GM12878 (cell line): Measurements from ENCODE around the gene TBXAS1. TPM values are rescaled to one million over a fixed set of nuclear protein-coding genes. Genes with fewer than 3 reads are reported as not detected.
A peak's percentile ranks its signal among the peaks of the same experiment; 100 is the strongest.

Source experiments
- ATF2 ChIP-seq: IDR thresholded peaks from 2 replicates; pipeline ENCODE4 v1.6.1; 2012; ENCODE audit warnings: low read length, inconsistent platforms
- CEBPZ ChIP-seq: fragments of 150-350 bp; IDR thresholded peaks from 2 replicates; pipeline ENCODE4 v1.6.1; 2016; ENCODE audit warnings: low read depth, low read length
- CHD1 ChIP-seq: IDR thresholded peaks from 2 replicates; pipeline ENCODE4 v1.6.1; 2012; ENCODE audit warnings: low read depth, low read length, improper control_type of control experiment
- EED ChIP-seq: sonication (generic); IDR thresholded peaks from 2 replicates; pipeline ENCODE4 v1.6.1; 2016; ENCODE audit warnings: antibody characterized with exemption, low read depth
- EP300 ChIP-seq, 2 experiments: fragments of 150-350 bp in 1 of 2; IDR thresholded peaks; 2 replicates each; pipeline ENCODE4 v1.6.1; 2011 to 2012; ENCODE audit warnings: low read depth in 2 of 2, low read length in 2 of 2, borderline replicate concordance in 1 of 2, improper control_type of control experiment in 1 of 2, inconsistent platforms in 1 of 2; ENCODE audit not compliant: control insufficient read depth in 1 of 2
- ETV6 ChIP-seq, 2 experiments: fragments of 450-650 bp in 1 of 2; IDR thresholded peaks in 1 of 2; conservative IDR thresholded peaks in 1 of 2; 2 replicates each; pipeline ENCODE4 v1.6.1; 2014; ENCODE audit warnings: antibody characterized with exemption in 1 of 2, borderline replicate concordance in 1 of 2, low read depth in 1 of 2, mild to moderate bottlenecking in 1 of 2, moderate library complexity in 1 of 2
- GATAD2B ChIP-seq: fragments of 450-650 bp; conservative IDR thresholded peaks from 2 replicates; pipeline ENCODE4 v1.6.1; 2017; ENCODE audit warnings: low read depth, mild to moderate bottlenecking, moderate library complexity
- HDAC2 ChIP-seq: fragments of 200-600 bp; sonication (generic); IDR thresholded peaks from 2 replicates; pipeline ENCODE4 v1.6.1; 2017
- HSF1 ChIP-seq: fragments of 150-350 bp; IDR thresholded peaks from 2 replicates; pipeline ENCODE4 v1.6.1; 2014; ENCODE audit warnings: mild to moderate bottlenecking, low read depth, low read length
- MEF2A ChIP-seq: IDR thresholded peaks from 2 replicates; pipeline ENCODE4 v1.6.1; 2011; ENCODE audit warnings: low read depth, mild to moderate bottlenecking, low read length, moderate library complexity; ENCODE audit not compliant: insufficient read depth
- MTA2 ChIP-seq: fragments of 450-650 bp; IDR thresholded peaks from 2 replicates; pipeline ENCODE4 v1.6.1; 2016; ENCODE audit warnings: low read depth, mild to moderate bottlenecking, moderate library complexity
- MTA3 ChIP-seq: IDR thresholded peaks from 2 replicates; pipeline ENCODE4 v1.6.1; 2012; ENCODE audit warnings: low read length, inconsistent platforms, borderline replicate concordance
- NFXL1 ChIP-seq: fragments of 450-650 bp; IDR thresholded peaks from 2 replicates; pipeline ENCODE4 v1.6.1; 2017; ENCODE audit warnings: antibody characterized with exemption, mild to moderate bottlenecking, borderline replicate concordance
- PKNOX1 ChIP-seq: fragments of 450-650 bp; IDR thresholded peaks from 2 replicates; pipeline ENCODE4 v1.6.1; 2016; ENCODE audit warnings: mild to moderate bottlenecking
- POLR2A ChIP-seq: IDR thresholded peaks from 2 replicates; pipeline ENCODE4 v1.6.1; 2011; ENCODE audit warnings: low read depth, mild to moderate bottlenecking, low read length
- RELA ChIP-seq: fragments of 450-650 bp; IDR thresholded peaks from 2 replicates; pipeline ENCODE4 v1.8.0; 2014; ENCODE audit warnings: borderline replicate concordance; ENCODE audit not compliant: partially characterized antibody
- TBL1XR1 ChIP-seq: IDR thresholded peaks from 2 replicates; pipeline ENCODE4 v1.6.1; 2012; ENCODE audit warnings: low read depth, low read length, improper control_type of control experiment
- TCF3 ChIP-seq: IDR thresholded peaks from 2 replicates; pipeline ENCODE4 v1.6.1; 2012; ENCODE audit warnings: low read depth, mild to moderate bottlenecking, low read length, borderline replicate concordance; ENCODE audit not compliant: insufficient read depth
- USF1 ChIP-seq: IDR thresholded peaks from 2 replicates; pipeline ENCODE4 v1.6.1; 2011; ENCODE audit warnings: borderline replicate concordance, low read depth, mild to moderate bottlenecking, moderate library complexity, mixed read lengths, low read length; ENCODE audit not compliant: insufficient read depth; ENCODE audit errors: extremely low read length
- USF2 ChIP-seq: IDR thresholded peaks from 2 replicates; pipeline ENCODE4 v1.6.1; 2011; ENCODE audit warnings: low read depth, low read length, improper control_type of control experiment, borderline replicate concordance
- ZNF274 ChIP-seq: IDR thresholded peaks from one replicate; pipeline ENCODE4 v1.8.0; 2011; ENCODE audit not compliant: insufficient read length, insufficient read depth
- polyA plus RNA-seq, 11 experiments: library from polyadenylated mRNA; depleted of rRNA in 4 of 11; unstranded in 6 of 11; stranded (reverse) in 5 of 11; fragments of >200 nt; fragmentation: Nextera tagmentation in 4 of 11; fragmentation: Illumina TruSeq in 1 of 11; extraction: Ambion mirVana in 4 of 11; extraction: Trizol in 1 of 11; gene quantifications; 1 replicate in 1 of 11; 2 replicates in 10 of 11; pipeline versions ENCODE4 v1.2.1 to v1.2.3, GENCODE V29; 2011 to 2016; ENCODE audit warnings: inconsistent platforms in 2 of 11, missing spikeins in 2 of 11, low read depth in 1 of 11
- total RNA-seq, 4 experiments: library from RNA; depleted of rRNA in 3 of 4; stranded (reverse); fragments of >200 nt in 3 of 4; fragmentation: Illumina TruSeq in 1 of 4; extraction: Trizol in 1 of 4; gene quantifications; 2 replicates each; pipeline versions ENCODE4 v1.2.1 to v1.2.3, GENCODE V29; 2013 to 2021

The TBXAS1 gene
- total and polyA plus RNA-seq, 10 of the 15 experiments (the other 5 are each of a cell fraction or from before 2014, with no cell fraction given) = 1.5 to 32.7 (median 16.3) TPM

GRCh38 chr7:139798221-139798620 lies 30.8 kb upstream of the TBXAS1 start (continued):
- 0 out of 2 replicates have a peak, but pooled peaks have one; percentile 40 for TF ChIP-seq ATF2
- TF ChIP-seq TBL1XR1 = no peak
- TF ChIP-seq MTA2 = no peak
- no peak for TF ChIP-seq ZNF274
- no peak for TF ChIP-seq PKNOX1
- TF ChIP-seq POLR2A = no peak
- TF ChIP-seq HSF1 = no peak
- no peak for TF ChIP-seq MEF2A
- 0 out of 4 replicates have a peak, but pooled peaks of 1 of the 2 experiments have one; percentile 18 for TF ChIP-seq EP300 (IDR thresholded peaks at IDR 0.05; ENCODE audit: borderline replicate concordance in 1 of 2, control insufficient read depth in 1 of 2, low read depth in 2 of 2, low read length in 2 of 2)
- TF ChIP-seq TCF3 = 0 out of 2 replicates have a peak, but pooled peaks have one; percentile 55
- TF ChIP-seq MTA3 = no peak
- TF ChIP-seq HDAC2 = no peak
- no peak for TF ChIP-seq CEBPZ
- no peak; the same call in 1 of the 2 replicates for TF ChIP-seq USF2
- peak; percentile 44; the same call in 1 of the 2 replicates for TF ChIP-seq EED
- no peak for TF ChIP-seq NFXL1
- TF ChIP-seq ETV6 (conservative IDR thresholded peaks at IDR 0.05 in 1 of 2, IDR thresholded peaks at IDR 0.05 in 1 of 2; ENCODE audit: borderline replicate concordance in 1 of 2, low read depth in 1 of 2) = 0 out of 4 replicates have a peak, but pooled peaks of 1 of the 2 experiments have one; percentile 27
- TF ChIP-seq GATAD2B = no peak
- TF ChIP-seq CHD1 = no peak
- TF ChIP-seq USF1 = no peak
- TF ChIP-seq RELA = peak; percentile 44
